ENCODE results near the gene TEAD1.

The TEAD1 gene

DNA sequence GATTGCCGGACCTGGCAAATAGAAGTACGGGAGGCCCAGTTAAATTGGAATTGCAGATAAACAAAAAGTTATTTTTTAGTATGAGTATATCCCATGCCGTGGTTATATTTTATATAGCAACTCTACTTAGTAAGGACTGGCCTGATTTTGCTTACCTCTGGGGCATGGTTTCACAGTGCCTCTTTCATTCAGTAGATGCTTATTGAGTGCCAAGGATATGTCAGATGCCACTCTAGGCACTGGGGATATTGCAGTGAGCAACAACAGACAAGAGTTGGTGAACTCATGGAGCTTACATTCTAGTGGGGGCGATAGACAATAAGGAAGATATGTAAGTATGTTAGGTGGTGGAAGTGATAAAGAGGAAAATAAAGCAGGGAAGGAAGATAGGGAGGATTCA is 112.2 kb downstream of the TEAD1 start:
- DNase-seq = no peak

DNA sequence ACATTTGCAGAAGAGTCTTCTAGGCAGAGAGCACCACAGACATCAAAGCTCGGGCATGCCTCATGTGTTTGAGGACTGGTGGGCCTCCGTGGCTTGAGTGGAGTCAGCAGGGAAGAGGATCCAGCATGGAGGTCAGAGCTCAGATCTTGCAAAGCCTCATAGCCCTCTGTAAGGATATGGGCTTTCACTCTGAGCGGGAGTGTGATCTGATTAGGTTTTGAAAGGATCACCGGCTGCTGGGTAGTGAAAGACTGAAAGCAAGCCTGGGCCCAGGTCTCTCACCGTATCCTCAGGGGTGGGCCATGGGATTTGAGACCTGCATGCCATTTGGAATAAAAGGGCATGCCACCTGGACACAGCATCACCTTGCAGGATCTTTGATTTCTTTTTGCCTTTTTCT is 112.7 kb downstream of the TEAD1 start:
- no peak for DNase-seq

DNA sequence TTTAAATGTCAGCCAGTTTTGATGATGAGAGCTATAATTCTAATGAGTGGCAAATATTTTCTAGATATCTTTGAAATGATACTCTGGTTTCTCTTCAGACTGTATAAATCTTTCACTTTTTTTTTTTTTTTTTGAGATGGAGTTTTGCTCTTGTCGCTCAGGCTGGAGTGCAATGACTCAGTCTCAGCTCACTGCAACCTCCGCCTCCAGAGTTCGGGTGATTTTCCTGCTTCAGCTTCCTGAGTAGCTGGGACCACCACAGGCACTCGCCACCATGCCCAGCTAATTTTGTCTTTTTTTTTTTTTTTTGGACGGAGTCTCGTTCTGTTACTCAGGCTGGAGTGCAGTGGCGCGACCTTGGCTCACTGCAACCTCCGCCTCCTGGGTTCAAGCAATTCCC is 113.6 kb downstream of the TEAD1 start:
- no peak for DNase-seq

DNA sequence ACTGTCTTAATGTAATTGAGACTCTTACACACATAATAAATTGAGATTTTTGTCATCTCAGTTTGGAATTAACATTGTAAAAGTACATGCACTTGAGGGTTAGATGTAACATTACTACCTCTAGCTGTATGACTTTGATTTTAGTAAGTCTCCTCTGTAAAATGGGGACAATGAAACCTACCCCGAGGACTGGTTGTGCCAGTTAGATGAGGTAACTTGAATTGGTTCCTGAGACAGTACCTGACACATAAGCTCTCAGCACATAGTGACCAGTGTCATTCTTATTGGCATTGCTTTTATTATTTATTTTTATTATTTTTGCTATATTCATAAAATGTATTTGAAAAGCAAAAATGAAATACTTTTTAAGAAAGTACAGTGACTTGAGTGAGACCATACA is 114.8 kb downstream of the TEAD1 start:
- DNase-seq = no peak

DNA sequence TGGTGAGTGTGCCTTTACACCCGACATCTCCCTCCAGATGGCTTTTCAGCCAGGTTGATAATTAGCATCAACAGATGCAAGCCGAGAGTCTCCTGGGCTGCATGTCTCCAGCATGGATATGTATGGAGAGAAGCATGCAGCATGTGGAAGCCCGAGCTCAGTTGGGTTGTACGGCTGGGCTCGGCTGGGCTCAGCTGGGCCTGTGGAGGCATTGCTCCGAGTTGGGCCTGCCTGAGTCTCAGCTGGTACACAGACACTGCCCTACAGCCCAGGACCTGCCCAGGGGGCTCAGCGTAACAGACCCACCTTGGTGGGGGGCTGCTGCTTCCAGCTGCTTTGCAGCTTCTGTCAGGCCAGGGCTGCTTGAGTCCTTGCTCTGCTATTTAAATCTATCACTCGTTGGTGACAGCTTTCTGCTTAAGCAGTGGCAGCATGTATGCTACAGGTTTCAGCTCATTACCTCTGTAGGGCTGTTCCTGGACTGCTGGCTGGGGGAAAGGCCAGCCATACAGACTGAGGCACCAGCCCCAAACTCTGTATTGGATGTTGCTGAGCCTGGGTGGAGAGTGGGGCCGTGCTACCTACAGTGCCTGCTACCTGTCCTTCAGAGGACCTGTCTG is 115.5 kb downstream of the TEAD1 start:
- no peak for DNase-seq

DNA sequence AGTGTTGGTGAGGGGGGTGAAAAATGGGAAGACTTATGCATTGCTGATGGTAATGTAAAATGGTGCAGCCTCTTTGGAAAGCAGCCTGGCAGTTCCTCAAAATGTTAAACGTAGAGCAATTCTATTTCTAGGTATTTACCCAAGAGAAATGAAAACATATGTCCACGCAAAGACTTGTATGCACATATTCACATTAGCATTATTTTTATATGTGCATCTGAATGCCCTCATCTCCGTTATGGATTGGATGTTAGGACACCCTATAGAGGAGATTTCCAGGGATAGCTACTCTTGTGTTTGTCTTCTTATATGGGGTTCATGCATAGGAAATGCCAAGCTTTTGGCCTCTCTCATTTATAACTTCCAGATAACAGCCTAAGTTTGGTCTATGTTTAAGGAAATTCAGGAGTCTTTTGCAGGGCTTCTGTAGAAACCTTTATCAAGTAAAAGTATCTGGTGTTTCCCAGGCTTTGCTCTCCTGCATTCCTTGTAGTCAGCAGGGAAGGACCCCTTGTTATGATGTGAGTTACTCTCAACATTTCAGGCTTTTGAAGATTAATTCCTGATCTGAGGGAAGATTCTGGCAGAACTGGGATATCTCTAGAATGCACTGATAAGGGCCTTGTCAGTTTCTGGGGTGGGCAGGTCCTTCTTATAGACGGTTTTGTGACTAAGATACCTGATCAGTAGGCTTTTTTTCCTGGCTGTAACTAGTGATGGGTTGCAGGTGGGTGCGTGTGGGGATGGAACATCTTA is 116.8 kb downstream of the TEAD1 start:
- DNase-seq = no peak

DNA sequence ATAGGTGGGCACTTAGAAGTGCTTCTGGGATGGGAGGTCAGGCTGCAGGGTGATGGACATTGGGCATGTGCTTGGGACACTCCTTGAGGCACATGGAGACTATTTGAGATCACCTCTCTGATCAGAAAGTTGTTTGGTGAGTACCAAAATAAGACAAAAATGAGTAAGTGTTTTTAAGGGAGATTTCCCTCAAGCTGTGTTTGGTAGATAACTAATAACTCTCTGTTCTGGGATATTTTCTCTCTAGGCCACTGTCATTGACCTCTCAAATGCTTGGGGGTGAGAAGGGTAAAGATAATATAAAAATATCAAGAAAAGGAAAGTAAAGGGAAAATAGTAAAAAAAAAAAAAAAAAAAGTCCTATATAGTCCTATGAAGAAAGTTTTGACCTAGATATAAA is 117.8 kb downstream of the TEAD1 start:
- DNase-seq = no peak

DNA sequence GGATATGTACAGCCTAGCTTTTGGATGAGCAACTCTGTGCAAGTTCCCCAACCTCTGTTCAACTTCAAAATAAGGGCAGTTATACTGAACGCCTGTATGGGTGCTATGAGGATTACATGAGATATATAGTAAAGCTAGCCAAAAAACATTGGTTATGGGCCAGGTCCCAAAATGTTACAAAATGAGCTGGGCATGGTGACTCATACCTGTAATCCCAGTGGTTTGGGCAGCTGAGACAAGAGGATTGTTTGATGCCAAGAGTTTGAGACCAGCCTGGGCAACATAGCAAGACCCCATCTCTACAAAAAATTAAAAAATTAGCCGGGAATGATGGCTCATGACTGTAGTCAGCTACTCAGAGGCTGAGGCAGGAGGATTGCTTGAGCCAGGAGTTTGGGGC is 118.4 kb downstream of the TEAD1 start:
- no peak for DNase-seq

DNA sequence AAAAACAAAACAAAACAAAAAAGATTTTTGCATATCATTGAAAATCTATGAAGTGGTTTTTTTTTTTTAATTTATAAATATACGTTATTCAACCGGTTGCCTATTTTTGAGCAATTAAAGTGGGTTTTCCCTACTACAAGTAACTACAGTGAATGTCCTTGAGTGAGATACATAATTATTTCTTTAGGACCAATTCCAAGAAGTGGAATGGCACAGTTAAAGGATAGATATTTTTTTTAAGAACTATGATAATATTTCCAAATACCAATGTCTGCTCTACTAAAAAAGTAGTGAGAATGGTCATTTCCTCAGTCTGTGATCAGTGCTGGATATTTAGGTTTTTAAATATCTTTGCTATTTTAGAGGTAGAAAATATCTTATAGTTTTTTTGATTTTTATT is 118.8 kb downstream of the TEAD1 start:
- no peak for DNase-seq

DNA sequence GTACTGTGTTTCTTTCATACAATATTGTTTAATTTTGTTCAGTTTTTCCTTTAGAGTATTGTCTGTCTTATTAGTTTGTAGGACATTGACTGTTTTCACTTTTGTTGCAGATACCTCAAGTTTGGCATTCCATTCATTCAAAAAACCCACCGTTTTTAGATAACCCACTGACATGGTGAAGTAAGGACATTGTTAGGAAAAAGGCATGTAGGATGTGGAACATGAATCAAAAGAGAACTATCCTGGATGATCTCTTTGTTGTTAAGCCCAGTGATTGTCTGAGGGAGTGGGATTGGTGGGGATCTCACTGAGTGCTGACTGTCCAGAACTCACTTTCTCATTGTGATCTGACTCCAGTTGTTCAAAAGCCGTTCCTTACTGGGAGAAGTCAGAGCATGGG is 119.3 kb downstream of the TEAD1 start:
- DNase-seq = no peak

DNA sequence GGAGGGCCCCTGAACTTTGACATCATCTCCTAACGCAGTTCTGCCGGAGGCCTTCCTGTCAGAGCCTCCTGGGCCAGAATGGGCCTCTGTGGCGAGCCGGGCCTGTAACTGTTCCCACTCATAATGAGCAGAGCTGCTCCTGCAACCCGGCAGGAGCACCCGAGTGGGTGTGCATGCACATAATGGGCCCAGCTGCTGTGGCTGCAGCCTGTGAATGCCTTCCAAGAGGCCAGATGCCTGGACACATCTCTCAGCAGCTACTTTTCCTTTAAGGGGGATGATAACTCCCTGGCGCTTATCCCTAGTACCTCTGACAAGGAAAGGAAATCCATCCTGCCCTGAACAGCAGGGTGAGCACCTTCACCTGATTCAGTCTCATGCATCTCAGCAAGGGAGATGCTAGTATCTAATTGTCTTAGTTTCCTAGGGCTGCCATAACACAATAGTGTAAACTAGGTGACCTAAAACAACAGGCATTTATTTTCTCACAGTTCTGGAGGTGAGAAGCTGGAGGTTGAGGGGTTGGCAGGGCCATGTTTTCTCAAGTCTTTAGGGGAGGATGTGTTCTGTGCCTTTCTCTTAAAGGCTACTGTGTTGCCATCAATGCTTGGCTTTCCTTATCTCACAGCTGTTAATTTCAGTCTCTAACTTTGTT is 120.5 kb downstream of the TEAD1 start:
- no peak for DNase-seq

DNA sequence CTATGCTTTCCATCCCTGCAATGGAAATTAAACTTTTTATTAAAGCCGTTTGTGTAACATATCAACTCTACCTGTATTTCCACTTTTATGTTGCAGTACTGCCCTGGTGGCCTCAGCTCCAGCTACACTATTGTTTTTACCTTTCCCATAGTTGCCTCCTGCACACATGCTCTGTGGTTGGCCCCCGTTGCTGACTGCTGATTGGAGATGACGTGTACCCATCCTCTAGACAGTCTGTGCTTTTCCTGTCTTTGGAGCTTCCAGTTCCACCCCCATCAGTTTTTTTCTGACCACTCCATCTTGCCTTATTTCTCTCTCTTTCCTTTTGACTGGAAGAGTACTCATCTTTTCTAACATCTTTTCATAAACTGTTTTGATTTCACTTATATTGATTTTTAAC is 123.8 kb downstream of the TEAD1 start:
- DNase-seq = no peak

DNA sequence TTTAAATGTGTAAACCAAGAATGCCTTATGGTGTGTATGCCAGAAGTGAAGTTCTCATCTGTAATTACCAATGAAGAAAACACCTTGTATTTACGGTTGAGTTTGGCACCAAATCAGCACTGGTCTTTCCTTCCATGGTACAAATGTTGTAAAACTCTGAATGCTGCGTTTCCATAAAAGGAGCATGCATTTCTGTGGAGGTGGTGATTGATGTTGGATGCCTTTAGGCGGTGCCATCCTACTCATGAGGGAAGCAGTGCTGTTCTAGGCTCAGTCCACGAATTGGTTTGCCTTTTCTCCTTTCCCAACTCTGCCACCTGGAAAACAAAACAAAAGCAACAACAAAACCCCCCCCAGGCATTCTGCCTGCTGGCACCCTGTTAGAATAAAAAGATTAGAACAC is 124.4 kb downstream of the TEAD1 start:
- peak in 1 of 58 donors; percentile 7 for DNase-seq

DNA sequence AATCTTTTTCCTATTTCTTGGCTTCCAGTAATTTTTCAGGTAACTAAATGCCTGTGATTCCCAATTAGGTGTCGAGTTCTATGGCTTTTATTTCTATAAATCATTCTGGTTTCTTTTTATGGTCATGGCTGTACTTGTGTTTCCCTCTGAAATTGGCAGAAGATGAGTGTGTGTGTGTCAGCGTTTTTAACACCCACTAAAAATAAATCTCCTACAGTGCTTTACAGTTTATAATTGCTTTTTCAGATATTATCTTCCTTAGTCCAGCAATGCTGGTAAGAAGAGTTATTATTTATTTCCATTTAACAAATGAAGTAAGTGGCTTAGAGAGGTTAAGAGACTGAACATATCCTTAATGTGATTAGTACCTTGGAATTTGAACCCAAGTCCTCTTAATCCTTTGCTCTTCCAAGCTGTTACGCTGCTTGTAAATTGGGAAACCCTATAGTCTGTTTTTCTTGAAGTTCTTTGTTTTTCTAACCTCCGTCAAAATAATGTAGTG is 125.2 kb downstream of the TEAD1 start:
- no peak for DNase-seq

DNA sequence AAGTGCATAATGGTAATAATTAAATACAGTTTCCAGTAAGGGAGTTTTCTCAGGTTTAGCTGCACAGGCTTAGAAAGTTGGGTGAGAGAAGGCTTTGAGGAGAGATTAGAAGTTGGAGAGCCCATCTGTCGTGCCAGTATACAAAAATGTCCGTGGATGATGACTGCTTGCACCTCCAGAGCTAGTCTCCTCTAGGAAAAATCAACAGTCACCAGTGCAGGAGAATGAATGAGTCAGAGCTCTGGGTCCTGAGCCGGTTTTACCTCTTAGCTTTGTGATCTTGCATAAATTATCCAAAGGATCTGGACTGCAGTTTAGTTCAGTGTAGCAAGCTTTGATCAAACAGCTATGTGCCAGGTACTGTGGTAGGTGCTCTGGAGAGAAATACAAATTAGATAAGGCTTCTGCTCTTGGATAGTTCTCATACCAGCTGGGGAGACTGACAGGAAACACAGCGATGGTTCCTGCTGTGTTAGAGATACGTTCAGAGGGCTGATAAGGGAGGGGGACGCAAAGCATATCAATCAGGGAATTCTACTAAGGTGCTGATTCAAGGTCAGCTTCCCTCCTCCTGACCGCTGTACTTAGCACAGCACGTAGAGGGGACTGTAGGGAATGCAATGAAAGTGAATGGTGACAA is 125.9 kb downstream of the TEAD1 start:
- DNase-seq = peak in 3 of 58 donors; percentile 12 to 33 (median 31)

DNA sequence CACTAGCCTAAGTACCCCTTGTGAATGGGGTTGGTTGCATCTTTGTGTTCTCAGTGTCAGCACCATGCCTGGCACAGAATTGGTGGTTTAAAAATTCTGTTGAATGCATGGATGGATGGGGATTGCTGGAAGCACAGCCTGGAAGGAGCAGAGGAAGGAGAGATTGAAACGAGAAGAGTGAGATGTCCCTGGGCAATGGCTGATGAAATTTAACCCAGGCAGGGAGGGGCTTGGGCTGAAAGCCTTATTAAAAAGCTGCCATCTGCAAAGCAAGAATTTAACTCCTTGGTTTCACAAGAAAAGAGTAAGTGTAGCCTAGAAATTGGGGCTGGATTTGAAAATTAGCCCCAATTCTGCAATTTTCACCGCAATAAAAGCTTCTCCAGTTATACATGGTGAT is 126.7 kb downstream of the TEAD1 start:
- DNase-seq = no peak

DNA sequence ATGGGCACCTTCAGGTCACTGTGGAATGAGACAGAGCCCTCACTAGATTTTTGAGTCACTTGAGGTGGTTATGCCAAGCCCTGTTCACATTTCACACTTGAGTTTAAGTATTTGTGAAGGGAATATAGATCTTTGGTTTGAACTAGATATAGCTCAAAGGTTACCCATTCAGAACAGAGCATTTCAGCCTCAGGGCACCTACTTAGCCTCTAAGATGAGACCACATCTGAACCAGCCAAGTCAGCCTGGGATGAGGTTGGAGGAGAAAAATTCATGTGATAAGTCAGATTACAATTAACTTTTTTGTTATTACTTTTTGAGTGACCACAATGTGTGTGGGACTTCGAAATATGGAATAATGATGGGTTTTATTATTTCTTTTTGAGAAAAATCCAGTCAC is 127.8 kb downstream of the TEAD1 start:
- DNase-seq = no peak

DNA sequence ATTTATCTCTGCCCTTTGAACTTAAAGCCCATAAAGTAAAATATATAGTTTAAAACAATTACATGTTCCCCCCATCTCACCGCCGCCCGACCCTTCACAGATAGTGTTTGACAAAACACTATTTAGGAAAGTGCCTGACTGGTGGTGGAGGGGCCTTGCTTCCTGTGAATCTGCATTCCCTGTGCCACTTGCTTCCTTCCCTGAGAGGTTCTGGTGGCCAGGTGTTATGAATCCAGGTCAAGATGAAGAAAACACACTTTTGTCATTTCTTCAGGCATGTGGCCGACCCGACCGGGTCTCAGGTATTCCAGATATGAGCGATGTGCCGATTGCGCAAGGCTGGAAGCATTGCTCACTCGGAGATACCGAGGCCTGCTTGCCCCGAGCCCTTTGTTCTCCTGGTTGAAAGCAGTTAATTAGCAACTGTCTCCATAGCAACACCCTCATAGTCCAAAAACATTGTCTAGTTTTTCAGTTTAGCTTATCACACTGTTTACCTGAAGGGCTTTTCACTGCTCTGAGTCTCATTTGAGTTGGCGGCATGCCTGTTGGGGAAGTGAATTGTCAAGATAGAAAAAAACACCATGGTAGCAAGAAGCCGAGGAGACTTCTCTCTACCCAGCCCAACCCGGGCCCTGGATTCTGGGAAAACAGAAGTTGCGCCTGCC is 128.3 kb downstream of the TEAD1 start:
- peak in 3 of 58 donors; percentile 16 to 35 (median 21) for DNase-seq

DNA sequence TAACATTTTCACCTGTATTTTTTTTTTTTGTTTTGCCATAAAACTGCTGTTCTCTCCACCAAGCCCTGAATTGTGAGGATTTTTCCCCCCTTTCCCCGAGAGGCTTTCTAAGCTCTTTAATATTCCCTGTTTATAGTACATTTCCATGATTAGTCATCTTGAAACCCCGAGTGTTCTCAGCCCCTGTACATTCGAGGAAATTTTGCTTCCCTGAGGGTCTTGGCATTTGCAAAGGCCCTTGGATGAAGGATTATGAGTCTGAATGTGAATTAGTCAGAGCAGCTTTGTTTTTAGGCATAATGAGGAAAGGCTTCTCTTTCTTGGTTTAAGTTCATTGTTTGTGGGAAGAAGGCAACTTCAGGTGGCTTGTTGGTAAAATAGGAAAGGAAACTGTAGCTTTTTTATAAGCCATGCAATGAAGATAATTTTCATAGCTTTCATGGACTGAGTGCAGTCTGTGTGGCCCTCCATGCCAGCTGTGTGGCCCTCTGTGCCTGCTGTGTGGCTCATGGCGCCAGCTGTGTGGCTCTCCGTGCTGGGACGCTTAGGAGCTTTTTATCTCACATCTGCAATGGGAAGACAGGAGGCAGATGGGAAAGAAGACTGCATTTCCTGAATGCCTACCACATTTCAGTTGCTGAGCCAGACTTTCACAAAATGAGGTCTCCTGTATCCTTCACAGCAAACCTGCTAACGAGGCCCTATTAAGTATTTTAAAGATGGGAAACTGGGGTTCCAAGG is 129.0 kb downstream of the TEAD1 start:
- DNase-seq = no peak

DNA sequence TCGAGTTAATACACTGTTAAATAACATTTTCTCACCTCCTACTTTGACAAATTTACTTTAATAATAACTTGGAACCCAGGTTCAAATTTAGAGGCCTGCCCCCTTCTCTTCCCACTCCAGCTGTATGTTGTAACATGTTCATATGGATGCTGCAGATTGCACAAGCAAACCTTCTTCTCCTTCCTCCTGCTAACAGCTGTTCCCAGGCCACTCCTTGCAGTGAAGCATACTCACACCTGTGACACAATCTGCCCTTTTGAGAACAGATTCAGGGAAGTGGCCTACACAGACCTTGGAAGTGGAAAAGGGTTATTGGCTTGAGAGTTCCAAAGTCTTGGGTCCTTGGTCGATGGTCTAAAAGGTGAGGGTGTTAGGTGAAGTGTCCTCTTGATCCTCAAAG is 131.9 kb downstream of the TEAD1 start:
- no peak for DNase-seq

DNA sequence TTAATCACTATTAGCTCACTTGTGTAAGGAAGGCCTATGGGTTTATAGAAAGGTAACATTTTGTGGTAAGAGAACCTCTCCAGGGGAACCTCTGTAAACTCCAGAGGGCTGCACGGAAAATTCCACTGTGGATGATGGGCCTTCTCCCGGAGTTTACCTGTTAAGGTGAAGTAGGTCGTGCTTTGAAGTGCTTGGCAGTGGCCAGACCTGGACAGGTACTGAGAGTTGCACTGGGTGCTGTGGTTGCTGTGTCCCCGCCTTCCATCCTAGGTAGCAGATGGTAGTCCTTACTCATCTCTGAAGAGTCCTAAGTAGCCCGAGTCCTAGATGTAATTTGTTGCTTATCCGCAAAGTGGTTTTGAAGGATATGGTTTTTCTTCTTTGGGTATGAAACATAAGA is 133.4 kb downstream of the TEAD1 start:
- no peak for DNase-seq
